Ovary (tissue), 9 donors: ENCODE results near the gene IPP. TPM values are rescaled to one million over a fixed set of nuclear protein-coding genes. Genes with fewer than 3 reads are reported as not detected.

Experiments
- DNase-seq, 5 donors: peaks; one replicate each; pipeline ENCODE4 v3.0.0-alpha.2; 2019 to 2020
- H3K27ac ChIP-seq, 2 donors: fragments of 200-600 bp; one replicate each; pipeline versions ENCODE4 v1.5.1 to v1.8.0; 2019 to 2022
- H3K27me3 ChIP-seq: fragments of 200-600 bp; one replicate; pipeline ENCODE4 v1.8.0; 2022
- H3K36me3 ChIP-seq: fragments of 200-600 bp; sonication (generic); one replicate; pipeline ENCODE4 v1.5.1; 2019
- H3K4me1 ChIP-seq: one replicate; pipeline ENCODE4 v1.8.1; 2013; ENCODE audit warnings: mild to moderate bottlenecking, moderate library complexity; ENCODE audit not compliant: insufficient read depth
- H3K4me3 ChIP-seq: fragments of 200-600 bp; sonication (generic); one replicate; pipeline ENCODE4 v1.5.1; 2017
- H3K9me3 ChIP-seq, 2 donors: fragments of 200-600 bp in 1 of 2; sonication (generic) in 1 of 2; one replicate each; pipeline versions ENCODE4 v1.5.1 to v1.8.1; 2013 to 2019; ENCODE audit warnings: mild to moderate bottlenecking in 1 of 2, moderate library complexity in 1 of 2
- EP300 ChIP-seq: sonication (generic); formaldehyde crosslinking; IDR thresholded peaks from one replicate; pipeline ENCODE4 v1.6.1; 2017; ENCODE audit warnings: antibody characterized with exemption
- POLR2A ChIP-seq: fragments of 450-650 bp; IDR thresholded peaks from one replicate; pipeline ENCODE4 v1.6.1; 2017; ENCODE audit warnings: antibody characterized with exemption, mild to moderate bottlenecking, moderate library complexity
- WGBS, 3 donors: extraction: QIAGEN DNeasy Blood & Tissue Kit in 1 of 3; methylation state at CpG; one replicate each; pipeline versions ENCODE4 v1.1.5 to v1.1.7; 2013 to 2017; 5-methylcytosine and 5-hydroxymethylcytosine counted together
- intact Hi-C, 4 donors: fragments of 100-400 bp; cut with DNase I; formaldehyde crosslinking; loops; one replicate each; pipeline versions ENCODE4 v1.11.0 to v1.15.1; 2022 to 2023
- polyA plus RNA-seq, 2 donors: library from polyadenylated mRNA; stranded (reverse); fragments of 200-250 nt in 1 of 2; fragments of 350-450 nt in 1 of 2; fragmentation: Illumina TruSeq in 1 of 2; extraction: RNeasy Lipid Tissue Mini Kit (QIAGEN cat#74804) in 1 of 2; gene quantifications; one replicate each; pipeline ENCODE4 v1.2.3, GENCODE V29; 2013 to 2014
- total RNA-seq, 7 donors: library from RNA; depleted of rRNA in 2 of 7; stranded (reverse); fragments of >200 nt in 2 of 7; fragmentation: NEBNext Ultra II Directional in 3 of 7; extraction: Animal tissue kit (Norgen Biotek cat#: 25700) in 3 of 7; gene quantifications; one replicate each; pipeline versions ENCODE4 v1.1.0 to v1.2.4, GENCODE V29; 2016 to 2023
- TF ChIP-seq, protein P1 (sequence below), 3 donors: fragments of 450-650 bp in 2 of 3; fragments of 200-600 bp in 1 of 3; IDR thresholded peaks; one replicate each; pipeline versions ENCODE4 v1.5.1 to v1.8.0; 2016 to 2022; ENCODE audit warnings: antibody characterized with exemption in 3 of 3, mild to moderate bottlenecking in 1 of 3
- donor health status: DM: no; HTN: no; CAD: no; lungs with moderate emphysema.
- donor health status: DM: no; HTN: no; CAD: no.
- donor health status: Bipolar disorder and iron deficiency.
- donor health status: DM: yes; HTN: yes; CAD: no.
- donor health status: DM: no; HTN: no; CAD: no.
- donor health status: DM: yes; HTN: yes; CAD: no.

IPP gene
- total and polyA plus RNA-seq, 9 donors = 7.7 to 23.8 (median 19.1) TPM

DNA sequence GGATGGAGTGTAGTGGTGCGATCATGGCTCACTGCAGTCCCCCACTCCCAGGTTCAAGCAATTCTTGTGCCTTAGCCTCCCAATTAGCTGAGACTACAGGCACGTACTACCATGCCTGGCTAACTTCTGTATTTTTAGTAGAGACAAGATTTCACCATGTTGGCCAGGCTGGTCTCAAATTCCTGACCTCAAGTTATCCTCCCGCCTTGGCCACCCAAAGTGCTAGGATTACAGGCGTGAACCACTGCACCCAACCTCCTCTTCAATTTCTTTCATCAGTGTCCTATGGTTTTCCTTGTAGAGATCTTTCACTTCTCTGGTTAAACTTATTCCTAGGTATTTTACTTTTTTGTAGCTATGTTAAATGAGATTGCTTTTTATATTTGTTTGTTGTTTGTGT, 42.3 kb upstream of the IPP start:
- Histone ChIP-seq H3K4me1 (no peaks in the 10 kb centered on the region), H3K27me3 (no peaks in the 10 kb centered on the region), H3K9me3 (no peaks in the 10 kb centered on the region), H3K27ac (no peak overlapping the region), H3K36me3 (no peaks in the 10 kb centered on the region), H3K4me3 (no peak overlapping the region)
- TF ChIP-seq, protein P1, sequence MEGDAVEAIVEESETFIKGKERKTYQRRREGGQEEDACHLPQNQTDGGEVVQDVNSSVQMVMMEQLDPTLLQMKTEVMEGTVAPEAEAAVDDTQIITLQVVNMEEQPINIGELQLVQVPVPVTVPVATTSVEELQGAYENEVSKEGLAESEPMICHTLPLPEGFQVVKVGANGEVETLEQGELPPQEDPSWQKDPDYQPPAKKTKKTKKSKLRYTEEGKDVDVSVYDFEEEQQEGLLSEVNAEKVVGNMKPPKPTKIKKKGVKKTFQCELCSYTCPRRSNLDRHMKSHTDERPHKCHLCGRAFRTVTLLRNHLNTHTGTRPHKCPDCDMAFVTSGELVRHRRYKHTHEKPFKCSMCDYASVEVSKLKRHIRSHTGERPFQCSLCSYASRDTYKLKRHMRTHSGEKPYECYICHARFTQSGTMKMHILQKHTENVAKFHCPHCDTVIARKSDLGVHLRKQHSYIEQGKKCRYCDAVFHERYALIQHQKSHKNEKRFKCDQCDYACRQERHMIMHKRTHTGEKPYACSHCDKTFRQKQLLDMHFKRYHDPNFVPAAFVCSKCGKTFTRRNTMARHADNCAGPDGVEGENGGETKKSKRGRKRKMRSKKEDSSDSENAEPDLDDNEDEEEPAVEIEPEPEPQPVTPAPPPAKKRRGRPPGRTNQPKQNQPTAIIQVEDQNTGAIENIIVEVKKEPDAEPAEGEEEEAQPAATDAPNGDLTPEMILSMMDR (IDR thresholded peaks at IDR 0.05) = no peak
- 73 to 81% (median 74%) methylated on average over 4 of the region's 4 CpGs for WGBS, 3 donors
- intact Hi-C loops = no loop called here
- no peak for DNase-seq

DNA sequence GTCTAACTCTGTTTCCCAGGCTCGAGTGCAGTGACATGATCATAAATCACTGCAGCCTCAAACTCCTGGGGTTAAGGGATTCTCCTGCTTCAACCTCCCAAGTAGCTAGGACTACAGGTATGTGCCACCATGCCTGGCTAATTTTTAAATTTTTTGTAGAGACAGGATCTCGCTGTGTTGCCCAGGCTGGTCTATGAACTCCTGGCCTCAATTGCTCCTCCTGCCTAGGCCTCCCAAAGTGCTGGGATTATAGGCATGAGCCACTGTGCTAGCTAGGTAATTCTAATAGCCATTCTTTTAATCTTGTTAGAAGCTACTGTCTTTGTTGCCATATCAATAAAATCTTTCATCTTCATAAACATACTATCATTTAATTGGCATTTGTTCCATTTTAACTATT, 39.1 kb upstream of the IPP start:
- intact Hi-C loops = no loop called here
- no peaks in the 10 kb centered on the region for H3K9me3 ChIP-seq
- 50 to 66% (median 55%) methylated on average over 2 of the region's 2 CpGs for WGBS, 3 donors
- no peaks in the 10 kb centered on the region for H3K4me1 ChIP-seq
- no peaks in the 10 kb centered on the region for H3K27me3 ChIP-seq
- no peak for DNase-seq
- H3K36me3 ChIP-seq = no peaks in the 10 kb centered on the region
- TF ChIP-seq POLR2A (no peak), EP300 (no peak)
- TF ChIP-seq, protein P1 (IDR thresholded peaks at IDR 0.05) = no peak
- no peak overlapping the region for H3K4me3 ChIP-seq
- H3K27ac ChIP-seq = no peak overlapping the region

DNA sequence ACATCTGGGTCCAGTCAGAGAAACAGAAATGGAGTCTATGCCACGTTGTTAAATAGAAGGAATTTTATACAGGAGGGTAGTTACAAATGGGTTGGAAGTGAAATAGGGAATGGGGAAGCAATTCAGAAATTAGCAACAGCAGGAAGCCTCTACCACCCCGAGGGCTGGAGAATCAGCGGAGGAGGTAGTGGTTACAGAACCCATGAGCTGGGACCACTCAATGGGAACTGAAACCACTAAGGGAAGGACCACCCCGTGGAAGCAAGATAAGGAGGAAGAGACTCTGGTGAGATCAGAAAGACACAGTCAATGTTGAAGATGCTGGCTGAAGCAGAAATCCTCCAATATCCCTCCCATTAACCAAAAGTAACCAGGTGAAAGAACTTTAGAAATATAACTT, 37.5 kb upstream of the IPP start:
- WGBS, 3 donors = 75 to 83% (median 81%) methylated on average over 4 of the region's 4 CpGs
- H3K4me3 ChIP-seq = no peak overlapping the region
- H3K27ac ChIP-seq = no peak overlapping the region
- DNase-seq = no peak
- TF ChIP-seq, protein P1 (IDR thresholded peaks at IDR 0.05) = no peak
- TF ChIP-seq POLR2A (no peak), EP300 (no peak)
- no peaks in the 10 kb centered on the region for H3K9me3 ChIP-seq
- H3K27me3 ChIP-seq = no peaks in the 10 kb centered on the region
- H3K36me3 ChIP-seq = no peaks in the 10 kb centered on the region
- H3K4me1 ChIP-seq = no peaks in the 10 kb centered on the region
- intact Hi-C loops = no loop called here

DNA sequence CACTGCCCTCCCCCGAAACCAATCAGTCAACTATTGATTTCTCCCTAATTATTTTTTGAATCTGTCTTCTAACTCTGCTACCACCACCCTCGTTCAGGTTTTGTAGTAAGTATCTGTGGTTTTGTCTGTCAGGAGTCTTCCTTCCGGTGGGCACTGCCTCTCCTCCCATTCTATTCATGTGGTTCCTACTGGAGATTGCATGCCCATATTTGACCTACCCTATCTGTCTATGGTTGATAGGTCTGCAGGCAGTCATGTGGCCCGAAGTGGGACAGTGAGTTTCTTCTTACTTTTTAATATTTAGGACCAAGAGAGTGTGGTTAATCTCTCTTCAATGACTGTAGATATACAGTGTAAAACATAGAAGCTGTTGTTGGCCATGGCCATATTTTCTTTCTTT, 35.1 kb upstream of the IPP start:
- DNase-seq = no peak
- Histone ChIP-seq H3K36me3 (no peaks in the 10 kb centered on the region), H3K4me1 (no peaks in the 10 kb centered on the region), H3K27me3 (no peaks in the 10 kb centered on the region), H3K4me3 (no peak overlapping the region), H3K9me3 (no peaks in the 10 kb centered on the region), H3K27ac (no peak overlapping the region)
- intact Hi-C loops = no loop called here
- 75 to 83% (median 77%) methylated on average over 4 of the region's 4 CpGs for WGBS, 3 donors
- TF ChIP-seq, protein P1 (IDR thresholded peaks at IDR 0.05) = no peak
- TF ChIP-seq EP300 = no peak
- TF ChIP-seq POLR2A = no peak

DNA sequence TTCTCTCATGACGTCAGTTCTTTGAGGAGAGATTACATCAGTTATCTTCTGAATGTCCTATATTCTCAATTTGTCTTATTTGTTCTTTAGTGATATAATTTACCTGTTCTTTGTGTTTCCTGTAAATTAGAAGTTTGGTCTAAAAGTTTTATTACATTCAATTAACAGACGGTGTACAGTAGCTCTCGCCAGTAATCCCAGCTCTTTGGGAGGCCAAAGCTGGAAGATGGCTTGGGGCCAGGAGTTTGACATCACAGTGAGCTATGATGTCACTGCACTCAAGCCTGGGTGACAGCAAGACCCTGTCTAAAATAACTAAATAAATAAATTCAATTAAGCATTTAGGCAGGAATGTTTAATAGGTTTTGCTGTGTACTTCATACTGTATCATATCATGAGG, 25.3 kb upstream of the IPP start:
- no peaks in the 10 kb centered on the region for H3K27me3 ChIP-seq
- TF ChIP-seq EP300 = no peak
- no peak for TF ChIP-seq POLR2A
- TF ChIP-seq, protein P1 (IDR thresholded peaks at IDR 0.05) = no peak
- no peaks in the 10 kb centered on the region for H3K4me1 ChIP-seq
- no peak overlapping the region for H3K27ac ChIP-seq
- H3K4me3 ChIP-seq = no peak overlapping the region
- intact Hi-C loops = no loop called here
- DNase-seq = no peak
- H3K36me3 ChIP-seq = no peaks in the 10 kb centered on the region
- 83 to 88% (median 85%) methylated on average over 3 of the region's 3 CpGs for WGBS, 3 donors
- no peaks in the 10 kb centered on the region for H3K9me3 ChIP-seq
